ENCODE measurements around the gene ENTPD5.

ENTPD5 gene

GRCh38 chr14:73937012-73937411, 82.1 kb downstream of the ENTPD5 start:
- Histone ChIP-seq H3K4me3 (replicated peaks; ENCODE audit: insufficient read depth, low read length) (no peak overlapping the region), H3K27me3 (ENCODE audit: insufficient read depth, poor library complexity, severe bottlenecking) (no peaks in the 10 kb centered on the region), H3K27ac (replicated peaks) (no peak overlapping the region)
- no peak for DNase-seq (ENCODE audit: low read depth in 1 of 2, low spot score in 1 of 2)
- no peak for TF ChIP-seq SPI1 (IDR thresholded peaks at IDR 0.05; ENCODE audit: borderline replicate concordance, low read depth)
- TF ChIP-seq GABPA (IDR thresholded peaks at IDR 0.05; ENCODE audit: low read depth): no peak
- TF ChIP-seq REST (IDR thresholded peaks at IDR 0.05; ENCODE audit: insufficient replicate concordance, low read depth): no peak
- TF ChIP-seq POLR2AphosphoS5 (IDR thresholded peaks at IDR 0.05; ENCODE audit: low read depth): no peak
- no peak for TF ChIP-seq CTCF (IDR thresholded peaks at IDR 0.05; ENCODE audit: insufficient read depth, low read length)

- no peak overlapping the region for H3K4me3 ChIP-seq (replicated peaks; ENCODE audit: insufficient read depth, low read length)
- no peak overlapping the region for H3K27ac ChIP-seq (replicated peaks)
- TF ChIP-seq SPI1 (IDR thresholded peaks at IDR 0.05; ENCODE audit: borderline replicate concordance, low read depth) (no peak), CTCF (IDR thresholded peaks at IDR 0.05; ENCODE audit: insufficient read depth, low read length) (no peak), GABPA (IDR thresholded peaks at IDR 0.05; ENCODE audit: low read depth) (no peak), REST (IDR thresholded peaks at IDR 0.05; ENCODE audit: insufficient replicate concordance, low read depth) (no peak), POLR2AphosphoS5 (IDR thresholded peaks at IDR 0.05; ENCODE audit: low read depth) (no peak)
- no peaks in the 10 kb centered on the region for H3K27me3 ChIP-seq (ENCODE audit: insufficient read depth, poor library complexity, severe bottlenecking)
- DNase-seq (ENCODE audit: low read depth in 1 of 2, low spot score in 1 of 2): no peak
Measured at GRCh38 chr14:73936548-73936947, 82.5 kb downstream of the ENTPD5 start.

GRCh38 chr14:73935666-73936065, 83.4 kb downstream of the ENTPD5 start:
- TF ChIP-seq SPI1 (IDR thresholded peaks at IDR 0.05; ENCODE audit: borderline replicate concordance, low read depth): no peak
- TF ChIP-seq POLR2AphosphoS5 (IDR thresholded peaks at IDR 0.05; ENCODE audit: low read depth): no peak
- no peak for TF ChIP-seq CTCF (IDR thresholded peaks at IDR 0.05; ENCODE audit: insufficient read depth, low read length)
- TF ChIP-seq REST (IDR thresholded peaks at IDR 0.05; ENCODE audit: insufficient replicate concordance, low read depth): no peak
- TF ChIP-seq GABPA (IDR thresholded peaks at IDR 0.05; ENCODE audit: low read depth): no peak
- no peak overlapping the region for H3K27ac ChIP-seq (replicated peaks)
- no peaks in the 10 kb centered on the region for H3K27me3 ChIP-seq (ENCODE audit: insufficient read depth, poor library complexity, severe bottlenecking)
- DNase-seq (ENCODE audit: low read depth in 1 of 2, low spot score in 1 of 2): no peak
- H3K4me3 ChIP-seq (replicated peaks; ENCODE audit: insufficient read depth, low read length): no peak overlapping the region
